Measurements from ENCODE around the gene GAL3ST2. TPM values are rescaled to one million over a fixed set of nuclear protein-coding genes. Genes with fewer than 3 reads are reported as not detected.

GAL3ST2 gene
- total RNA-seq = under 1 TPM in 3 of 6 experiments, not detected in 3; 0.53 to 0.83 (median 0.70) TPM
- long read RNA-seq = 0 reads

DNA sequence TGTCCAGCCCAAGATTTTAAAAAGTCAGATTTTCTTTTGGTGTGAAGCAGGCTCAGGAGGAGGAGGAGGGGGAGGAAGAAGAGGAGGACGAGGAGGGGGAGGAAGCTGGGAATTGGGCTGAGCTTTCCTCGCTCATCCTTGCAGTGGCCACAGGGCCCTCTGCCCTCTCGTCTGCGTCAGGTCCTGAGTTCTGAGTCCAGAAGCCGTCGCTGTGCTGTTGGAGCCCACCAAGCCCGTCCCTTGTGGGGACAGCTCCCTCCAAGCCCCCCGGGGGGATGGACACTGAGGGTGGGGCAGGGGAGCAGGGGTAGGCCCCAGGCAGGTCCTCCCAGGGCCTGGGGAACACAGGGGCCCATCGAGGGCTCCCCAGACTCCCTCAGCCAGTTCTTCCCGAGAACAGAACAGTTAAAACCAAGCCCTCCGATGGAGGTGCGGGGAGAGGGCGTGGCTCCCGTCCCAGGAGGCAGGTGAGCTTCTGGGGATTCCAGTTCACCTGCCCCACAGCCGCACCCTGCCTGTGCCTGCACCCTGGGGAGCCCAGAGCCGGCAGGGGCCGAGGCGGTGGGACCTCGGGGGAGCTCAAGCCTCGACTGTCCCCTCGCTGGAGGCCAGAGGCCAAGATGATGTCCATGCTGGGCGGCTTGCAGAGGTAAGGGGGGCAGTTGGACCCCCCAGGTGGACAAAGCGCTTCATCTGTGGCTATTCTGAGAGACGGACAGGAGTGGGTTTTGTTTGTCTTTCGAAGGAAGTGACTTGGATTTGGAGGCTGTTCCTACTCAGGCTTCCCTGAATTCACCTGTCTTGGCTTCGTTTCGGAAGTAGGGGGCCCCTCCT lies at the start of gene GAL3ST2:
Gene GAL3ST2 (plus strand): TSS at position 487 of the 834 bp plus-strand sequence. CDS start 134 bp downstream, at position 621.
- H3K4me3 ChIP-seq = no peak within 1 kb of the TSS
- no peak for ATAC-seq
- 71% methylated on average over 9 of the region's 27 CpGs for WGBS (ENCODE audit: insufficient coverage, low coverage, low lambda C conversion rate, missing lambda C conversion rate)
- H3K4me1 ChIP-seq = peaks cover 0 to 28% (median 6%) of the 10 kb centered on the region in 4 donors
- no peaks in the 10 kb centered on the region for H3K9me3 ChIP-seq
- peak in 1 of 3 donors; percentile 37 for DNase-seq
- H3K27me3 ChIP-seq = no peaks in the 10 kb centered on the region
- no peaks in the 10 kb centered on the region for H3K36me3 ChIP-seq
- TF ChIP-seq, protein P1, sequence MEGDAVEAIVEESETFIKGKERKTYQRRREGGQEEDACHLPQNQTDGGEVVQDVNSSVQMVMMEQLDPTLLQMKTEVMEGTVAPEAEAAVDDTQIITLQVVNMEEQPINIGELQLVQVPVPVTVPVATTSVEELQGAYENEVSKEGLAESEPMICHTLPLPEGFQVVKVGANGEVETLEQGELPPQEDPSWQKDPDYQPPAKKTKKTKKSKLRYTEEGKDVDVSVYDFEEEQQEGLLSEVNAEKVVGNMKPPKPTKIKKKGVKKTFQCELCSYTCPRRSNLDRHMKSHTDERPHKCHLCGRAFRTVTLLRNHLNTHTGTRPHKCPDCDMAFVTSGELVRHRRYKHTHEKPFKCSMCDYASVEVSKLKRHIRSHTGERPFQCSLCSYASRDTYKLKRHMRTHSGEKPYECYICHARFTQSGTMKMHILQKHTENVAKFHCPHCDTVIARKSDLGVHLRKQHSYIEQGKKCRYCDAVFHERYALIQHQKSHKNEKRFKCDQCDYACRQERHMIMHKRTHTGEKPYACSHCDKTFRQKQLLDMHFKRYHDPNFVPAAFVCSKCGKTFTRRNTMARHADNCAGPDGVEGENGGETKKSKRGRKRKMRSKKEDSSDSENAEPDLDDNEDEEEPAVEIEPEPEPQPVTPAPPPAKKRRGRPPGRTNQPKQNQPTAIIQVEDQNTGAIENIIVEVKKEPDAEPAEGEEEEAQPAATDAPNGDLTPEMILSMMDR (IDR thresholded peaks at IDR 0.05) = no peak
- no peak for TF ChIP-seq POLR2A (IDR thresholded peaks at IDR 0.05)
- intact Hi-C loops (cut with DNase I) = no loop called here
- no peak within 1 kb of the TSS for H3K27ac ChIP-seq

DNA sequence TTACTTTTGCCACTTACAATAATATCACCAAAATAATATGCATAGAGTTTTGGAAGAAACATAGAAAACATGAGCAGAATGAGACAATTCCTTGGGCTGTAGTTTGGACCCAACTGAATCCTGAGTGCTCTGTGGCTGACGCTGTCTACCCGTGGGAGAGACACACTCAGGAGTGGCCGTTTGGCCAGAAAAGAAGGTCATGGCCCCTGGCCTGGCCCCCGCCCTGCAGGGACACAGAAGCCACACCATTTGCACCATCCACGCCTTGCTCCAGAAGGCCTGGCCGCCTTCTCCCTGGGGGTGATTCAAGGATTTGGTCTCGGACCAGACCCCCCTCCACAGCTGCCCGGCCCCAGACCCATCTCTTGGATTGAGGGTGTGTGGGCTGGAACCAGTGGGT lies 48.6 kb upstream of the GAL3ST2 start:
- intact Hi-C loops (cut with DNase I) = loop anchor here in 1 of 2 donors (10.0 kb wide), 1 partner anchor 137 kb away; the partner anchor contains the start of gene RTP5
- ATAC-seq (no peak), DNase-seq (no peak)
- H3K27ac ChIP-seq = peak overlapping the region in 1 of 3 donors; percentile 22
- WGBS (ENCODE audit: insufficient coverage, low coverage, low lambda C conversion rate, missing lambda C conversion rate) = 71% methylated on average over 4 of the region's 8 CpGs
- TF ChIP-seq, protein P1 (IDR thresholded peaks at IDR 0.05) = no peak
- no peak for TF ChIP-seq POLR2A (IDR thresholded peaks at IDR 0.05)
- H3K9me3 ChIP-seq = peaks cover 0 to 2% (median 0%) of the 10 kb centered on the region in 4 donors
- H3K4me3 ChIP-seq = no peak overlapping the region
- H3K4me1 ChIP-seq = no peaks in the 10 kb centered on the region
- peaks cover 0 to under 1% (median 0%) of the 10 kb centered on the region in 4 donors for H3K36me3 ChIP-seq
- no peaks in the 10 kb centered on the region for H3K27me3 ChIP-seq

DNA sequence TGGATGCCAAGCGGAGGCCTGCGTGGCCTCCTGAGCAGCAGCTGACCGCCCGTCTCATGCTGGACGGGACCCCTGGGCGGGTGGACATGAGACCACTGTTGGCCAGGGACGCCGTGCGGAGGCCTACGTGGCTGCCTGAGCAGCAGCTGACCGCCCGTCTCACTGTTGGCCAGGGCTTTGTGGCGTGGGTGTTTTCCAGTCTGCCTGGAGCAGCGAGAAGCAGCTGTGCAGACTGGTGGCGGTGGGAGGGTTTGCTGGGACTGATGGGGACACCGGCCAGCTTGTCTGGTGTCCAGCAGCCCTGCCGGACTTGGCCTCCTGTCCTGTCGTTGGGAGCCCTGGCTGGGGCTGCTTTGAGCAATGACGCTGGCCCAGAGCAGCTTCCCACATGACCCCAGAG lies 48.0 kb upstream of the GAL3ST2 start:
- H3K36me3 ChIP-seq = no peaks in the 10 kb centered on the region
- TF ChIP-seq, protein P1 (IDR thresholded peaks at IDR 0.05) = no peak
- TF ChIP-seq POLR2A (IDR thresholded peaks at IDR 0.05) = no peak
- no peaks in the 10 kb centered on the region for H3K27me3 ChIP-seq
- no peak overlapping the region for H3K4me3 ChIP-seq
- intact Hi-C loops (cut with DNase I) = loop anchor here in 1 of 2 donors (10.0 kb wide), 1 partner anchor 136 kb away; the partner anchor contains the start of gene RTP5
- no peaks in the 10 kb centered on the region for H3K9me3 ChIP-seq
- 75% methylated on average over 3 of the region's 19 CpGs for WGBS (ENCODE audit: insufficient coverage, low coverage, low lambda C conversion rate, missing lambda C conversion rate)
- ATAC-seq = peak in 3 of 4 donors; percentile 32 to 76 (median 42)
- DNase-seq = peak in 2 of 3 donors; percentile 55 to 71
- peak overlapping the region in 1 of 3 donors; percentile 22 for H3K27ac ChIP-seq
- H3K4me1 ChIP-seq = no peaks in the 10 kb centered on the region

DNA sequence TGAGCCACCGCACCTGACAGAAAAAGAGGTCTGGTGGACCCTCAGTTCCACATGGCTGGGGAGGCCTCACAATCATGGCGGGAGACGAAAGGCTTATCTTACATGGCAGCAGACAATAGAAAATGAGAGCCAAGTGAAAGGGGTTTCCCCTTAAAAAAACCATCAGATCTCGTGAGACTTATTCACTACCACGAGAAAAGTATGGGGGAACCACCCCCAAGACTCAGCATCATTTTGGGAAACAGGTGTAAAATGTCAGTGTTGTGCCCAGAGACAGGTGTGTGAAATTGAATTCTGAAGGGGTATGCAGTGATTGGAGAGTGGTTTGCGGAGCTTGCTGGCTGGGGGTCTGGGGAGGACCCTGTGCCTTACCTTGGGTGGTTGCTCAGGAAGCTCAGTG lies 46.8 kb upstream of the GAL3ST2 start:
- Histone ChIP-seq H3K27ac (no peak overlapping the region), H3K27me3 (no peaks in the 10 kb centered on the region), H3K4me1 (no peaks in the 10 kb centered on the region), H3K9me3 (no peaks in the 10 kb centered on the region), H3K36me3 (no peaks in the 10 kb centered on the region), H3K4me3 (no peak overlapping the region)
- no peak for TF ChIP-seq POLR2A (IDR thresholded peaks at IDR 0.05)
- TF ChIP-seq, protein P1 (IDR thresholded peaks at IDR 0.05) = no peak
- intact Hi-C loops (cut with DNase I) = loop anchor here in 1 of 2 donors (10.0 kb wide), 1 partner anchor 135 kb away; the partner anchor contains the start of gene RTP5
- WGBS (ENCODE audit: insufficient coverage, low coverage, low lambda C conversion rate, missing lambda C conversion rate) = 78% methylated on average over 2 of the region's 6 CpGs
- no peak for ATAC-seq
- DNase-seq = no peak
